GM10248 (cell line): ENCODE measurements around the gene EEPD1.

Source experiments
- CTCF ChIA-PET: fragments of 300-600 bp; sonication (Branson Sonifier 250); formaldehyde crosslinking; extraction: SDS; loops from one replicate; lab custom pipeline; 2021; ENCODE audit warnings: antibody characterized with exemption; lab: Yijun Ruan, JAX
- POLR2A ChIA-PET: fragments of 350-650 bp; sonication (Branson Sonifier 250); formaldehyde crosslinking; extraction: SDS; loops from one replicate; lab custom pipeline; 2020; ENCODE audit warnings: antibody characterized with exemption; lab: Yijun Ruan, JAX
- DNase-seq: peaks from one replicate; pipeline ENCODE4 v3.0.0; 2012; ENCODE audit errors: extremely low spot score
- CTCF ChIP-seq: IDR thresholded peaks from 2 replicates; pipeline ENCODE4 v1.5.1; 2012; ENCODE audit warnings: mild to moderate bottlenecking, low read depth; ENCODE audit errors: extremely low read depth, missing control alignments, control extremely low read depth

The EEPD1 gene

GRCh38 chr7:36272567-36273269 is 119.7 kb downstream of the EEPD1 start:
- no peak for DNase-seq
- ChIA-PET CTCF (interaction anchor here (1.1 to 2.4 kb wide), 4 partner anchors 9 to 47 kb away, joined by 3 to 9 read pairs (median 6); no protein-coding TSS in a partner anchor), POLR2A (no interaction called here)
- TF ChIP-seq CTCF, result no peak

GRCh38 chr7:36273836-36274235 is 120.8 kb downstream of the EEPD1 start:
- CTCF ChIA-PET, result interaction anchor here (1.0 to 2.4 kb wide), 4 partner anchors 9 to 45 kb away, joined by 3 to 9 read pairs (median 4); no protein-coding TSS in a partner anchor
- POLR2A ChIA-PET, result no interaction called here
- DNase-seq, result no peak
- no peak for TF ChIP-seq CTCF

- ChIA-PET CTCF (no interaction called here), POLR2A (no interaction called here)
- DNase-seq, result no peak
- no peak for TF ChIP-seq CTCF
These were observed 122.8 kb downstream of the EEPD1 start for GRCh38 chr7:36275735-36276284.

GRCh38 chr7:36276428-36277248 is 123.6 kb downstream of the EEPD1 start:
- ChIA-PET POLR2A (no interaction called here), CTCF (interaction anchor here (1.3 to 1.6 kb wide), 2 partner anchors 9 to 43 kb away, joined by 3 to 4 read pairs; no protein-coding TSS in a partner anchor)
- no peak for TF ChIP-seq CTCF
- no peak for DNase-seq

GRCh38 chr7:36277249-36277542 is 124.1 kb downstream of the EEPD1 start:
- POLR2A ChIA-PET, result no interaction called here
- CTCF ChIA-PET, result interaction anchor here (0.8 to 1.6 kb wide), 4 partner anchors 10 to 292 kb away, joined by 3 to 4 read pairs (median 3); no protein-coding TSS in a partner anchor
- no peak for DNase-seq
- no peak for TF ChIP-seq CTCF

- ChIA-PET POLR2A (no interaction called here), CTCF (interaction anchor here (0.8 to 1.6 kb wide), 3 partner anchors 10 to 293 kb away, joined by 3 to 4 read pairs (median 3); no protein-coding TSS in a partner anchor)
- no peak for DNase-seq
- TF ChIP-seq CTCF, result no peak
These were observed 125.1 kb downstream of the EEPD1 start for GRCh38 chr7:36278069-36278619.
